Measurements from ENCODE around the gene DNAH1.

DNA sequence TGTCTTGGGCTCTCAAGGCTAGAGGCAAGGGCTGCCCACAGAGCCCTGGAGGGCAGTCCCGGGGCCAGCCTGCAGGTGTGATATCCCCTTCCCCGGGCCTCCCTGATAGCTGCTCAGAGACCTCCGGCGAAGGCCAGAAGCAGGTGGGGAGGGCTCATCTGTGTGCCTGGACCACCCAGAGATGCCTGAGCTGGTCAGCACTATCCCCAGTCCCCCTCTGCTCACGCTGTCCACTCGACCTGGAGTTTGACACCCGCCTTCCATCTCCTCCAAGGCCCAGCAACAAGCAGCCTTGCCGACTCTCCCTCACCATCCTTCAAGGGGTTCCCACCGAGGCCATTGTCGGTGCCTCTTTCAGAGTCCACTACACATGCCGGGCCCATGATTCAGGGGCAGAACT lies 39.4 kb downstream of the DNAH1 start:
- TF ChIP-seq, protein P1, sequence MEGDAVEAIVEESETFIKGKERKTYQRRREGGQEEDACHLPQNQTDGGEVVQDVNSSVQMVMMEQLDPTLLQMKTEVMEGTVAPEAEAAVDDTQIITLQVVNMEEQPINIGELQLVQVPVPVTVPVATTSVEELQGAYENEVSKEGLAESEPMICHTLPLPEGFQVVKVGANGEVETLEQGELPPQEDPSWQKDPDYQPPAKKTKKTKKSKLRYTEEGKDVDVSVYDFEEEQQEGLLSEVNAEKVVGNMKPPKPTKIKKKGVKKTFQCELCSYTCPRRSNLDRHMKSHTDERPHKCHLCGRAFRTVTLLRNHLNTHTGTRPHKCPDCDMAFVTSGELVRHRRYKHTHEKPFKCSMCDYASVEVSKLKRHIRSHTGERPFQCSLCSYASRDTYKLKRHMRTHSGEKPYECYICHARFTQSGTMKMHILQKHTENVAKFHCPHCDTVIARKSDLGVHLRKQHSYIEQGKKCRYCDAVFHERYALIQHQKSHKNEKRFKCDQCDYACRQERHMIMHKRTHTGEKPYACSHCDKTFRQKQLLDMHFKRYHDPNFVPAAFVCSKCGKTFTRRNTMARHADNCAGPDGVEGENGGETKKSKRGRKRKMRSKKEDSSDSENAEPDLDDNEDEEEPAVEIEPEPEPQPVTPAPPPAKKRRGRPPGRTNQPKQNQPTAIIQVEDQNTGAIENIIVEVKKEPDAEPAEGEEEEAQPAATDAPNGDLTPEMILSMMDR (IDR thresholded peaks at IDR 0.05) = no peak
- TF ChIP-seq POLR2A (IDR thresholded peaks at IDR 0.05) = no peak

All from testis (tissue), 2 donors.